SK-N-SH (cell line): ENCODE measurements around the gene DMD. TPM values are rescaled to one million over a fixed set of nuclear protein-coding genes. Genes with fewer than 3 reads are reported as not detected.

Experiments
- CTCF ChIA-PET: fragments of 300-600, 350-600 bp; formaldehyde crosslinking; extraction: SDS; loops from one replicate; lab custom pipeline; 2021; lab: Yijun Ruan, JAX
- POLR2A ChIA-PET: fragments of 350-600 bp; sonication (Branson Sonifier 250); formaldehyde crosslinking; extraction: SDS; loops from one replicate; lab custom pipeline; 2020; ENCODE audit warnings: antibody characterized with exemption, inconsistent platforms; lab: Yijun Ruan, JAX
- DNase-seq: peaks from one replicate; pipeline ENCODE4 v3.0.0; 2012
- H2AFZ ChIP-seq: fragments of 200-600 bp; sonication (generic); 2 replicates; pipeline ENCODE4 v1.8.1; 2016; ENCODE audit warnings: antibody characterized with exemption, mild to moderate bottlenecking, low read depth
- H3F3A ChIP-seq: fragments of 200-600 bp; sonication (generic); replicated peaks from 2 replicates; pipeline ENCODE3; 2016; ENCODE audit warnings: antibody characterized with exemption, mild to moderate bottlenecking; ENCODE audit not compliant: insufficient read depth
- H3K27ac ChIP-seq, 2 experiments: fragments of 200-500 bp in 1 of 2; fragments of 200-600 bp in 1 of 2; sonication (Bioruptor generic) in 1 of 2; sonication (generic), shearing (Covaris generic) in 1 of 2; 2 replicates each; pipeline versions ENCODE4 v1.5.1 to v1.6.1; 2014 to 2016; ENCODE audit warnings: low read depth in 2 of 2, inconsistent platforms in 1 of 2, low read length in 1 of 2, mild to moderate bottlenecking in 1 of 2, mixed read lengths in 1 of 2
- H3K27me3 ChIP-seq: fragments of 200-600 bp; sonication (generic), shearing (Covaris generic); 2 replicates; pipeline ENCODE4 v1.6.1; 2016; ENCODE audit warnings: mixed run types; ENCODE audit not compliant: insufficient read depth
- H3K36me3 ChIP-seq, 2 experiments: fragments of 200-500 bp in 1 of 2; fragments of 200-600 bp in 1 of 2; sonication (Bioruptor generic) in 1 of 2; sonication (generic) in 1 of 2; replicated peaks in 1 of 2; 2 replicates each; pipeline versions ENCODE3 to v1.5.1; 2014 to 2016; ENCODE audit warnings: low read length in 1 of 2, mild to moderate bottlenecking in 1 of 2; ENCODE audit not compliant: insufficient read depth in 2 of 2, control insufficient read depth in 1 of 2
- H3K4me1 ChIP-seq, 2 experiments: fragments of 200-500 bp in 1 of 2; fragments of 200-600 bp in 1 of 2; sonication (Bioruptor generic) in 1 of 2; sonication (generic), shearing (Covaris generic) in 1 of 2; 2 replicates each; pipeline versions ENCODE4 v1.5.1 to v1.6.1; 2014 to 2016; ENCODE audit warnings: low read depth in 1 of 2, low read length in 1 of 2, mixed run types in 1 of 2; ENCODE audit not compliant: insufficient read depth in 2 of 2, control insufficient read depth in 1 of 2
- H3K4me2 ChIP-seq: fragments of 200-600 bp; sonication (generic), shearing (Covaris generic); 2 replicates; pipeline ENCODE4 v1.6.1; 2017; ENCODE audit warnings: mixed run types
- H3K4me3 ChIP-seq, 2 experiments: fragments of 200-500 bp in 1 of 2; fragments of 200-600 bp in 1 of 2; sonication (Bioruptor generic) in 1 of 2; sonication (generic), shearing (Covaris generic) in 1 of 2; 2 replicates each; pipeline versions ENCODE4 v1.5.1 to v1.8.1; 2014 to 2016; ENCODE audit warnings: low read depth in 2 of 2, inconsistent platforms in 1 of 2, low read length in 1 of 2, mild to moderate bottlenecking in 1 of 2, mixed read lengths in 1 of 2, moderate library complexity in 1 of 2
- H3K79me2 ChIP-seq: fragments of 200-600 bp; sonication (generic); 2 replicates; pipeline ENCODE4 v1.8.1; 2017; ENCODE audit warnings: mild to moderate bottlenecking; ENCODE audit not compliant: insufficient read depth
- H3K9ac ChIP-seq: fragments of 200-600 bp; sonication (generic); 2 replicates; pipeline ENCODE4 v1.6.1; 2017; ENCODE audit warnings: mixed run types
- H3K9me2 ChIP-seq: fragments of 200-600 bp; sonication (generic); 2 replicates; pipeline ENCODE4 v1.6.1; 2017; ENCODE audit warnings: mixed run types
- H3K9me3 ChIP-seq: fragments of 200-600 bp; sonication (generic); 2 replicates; pipeline ENCODE4 v1.6.1; 2017; ENCODE audit warnings: mixed run types, mild to moderate bottlenecking, moderate library complexity
- H4K20me1 ChIP-seq: fragments of 200-600 bp; sonication (generic); 2 replicates; pipeline ENCODE4 v1.6.1; 2017; ENCODE audit warnings: mild to moderate bottlenecking, mixed run types; ENCODE audit not compliant: insufficient read depth
- CTCF ChIP-seq: fragments of 200-600 bp; sonication (generic); IDR thresholded peaks from 2 replicates; pipeline ENCODE4 v1.6.1; 2017; ENCODE audit warnings: antibody characterized with exemption, mild to moderate bottlenecking, moderate library complexity
- EZH2phosphoT487 ChIP-seq: fragments of 200-600 bp; sonication (generic); IDR thresholded peaks from 2 replicates; pipeline ENCODE4 v1.6.1; 2017; ENCODE audit warnings: low read depth, mixed run types, mild to moderate bottlenecking, antibody characterized with exemption, moderate library complexity, borderline replicate concordance
- FOSL2 ChIP-seq: IDR thresholded peaks from 2 replicates; pipeline ENCODE4 v1.4.0; 2012; ENCODE audit warnings: low read depth, mild to moderate bottlenecking, moderate library complexity, borderline replicate concordance
- FOXM1 ChIP-seq: IDR thresholded peaks from 2 replicates; pipeline ENCODE4 v1.4.0; 2012; ENCODE audit warnings: low read depth, mild to moderate bottlenecking
- GATA2 ChIP-seq: sonication (generic); formaldehyde crosslinking; IDR thresholded peaks from 2 replicates; pipeline ENCODE4 v1.5.0; 2020; ENCODE audit warnings: mild to moderate bottlenecking, missing genetic modification reagents
- JUND ChIP-seq: IDR thresholded peaks from 2 replicates; pipeline ENCODE4 v1.4.0; 2012
- NFIC ChIP-seq: IDR thresholded peaks from 2 replicates; pipeline ENCODE4 v1.4.0; 2012; ENCODE audit warnings: borderline replicate concordance
- NRF1 ChIP-seq: IDR thresholded peaks from 2 replicates; pipeline ENCODE4 v1.6.1; 2012; ENCODE audit warnings: low read depth, mild to moderate bottlenecking, low read length
- POLR2AphosphoS5 ChIP-seq: IDR thresholded peaks from 2 replicates; pipeline ENCODE4 v1.6.1; 2012; ENCODE audit warnings: low read depth, low read length
- RAD21 ChIP-seq: IDR thresholded peaks from 2 replicates; pipeline ENCODE4 v1.6.1; 2012; ENCODE audit warnings: mild to moderate bottlenecking, low read length
- SMC3 ChIP-seq: IDR thresholded peaks from 2 replicates; pipeline ENCODE4 v1.6.1; 2012; ENCODE audit warnings: low read depth, low read length, improper control_type of control experiment
- USF1 ChIP-seq: IDR thresholded peaks from 2 replicates; pipeline ENCODE4 v1.4.0; 2012; ENCODE audit warnings: low read depth, borderline replicate concordance
- WGBS: methylation state at CpG from one replicate; pipeline ENCODE4 v1.1.6; 2017; ENCODE audit warnings: low lambda C conversion rate; 5-methylcytosine and 5-hydroxymethylcytosine counted together
- polyA plus RNA-seq, 3 experiments: library from polyadenylated mRNA; depleted of rRNA; stranded (reverse); fragments of >200 nt; gene quantifications; 2 replicates each; pipeline ENCODE4 v1.2.3, GENCODE V29; 2012

The DMD gene
- polyA plus RNA-seq, 1 of the 3 experiments (the other 2 are of a cell fraction) = 3.9 TPM

- Histone ChIP-seq H3K4me1 (no peaks in the 10 kb centered on the region), H3K36me3 (no peaks in the 10 kb centered on the region), H3K27me3 (no peaks in the 10 kb centered on the region), H3K4me3 (no peak overlapping the region), H3K9ac (no peak overlapping the region), H3K9me3 (no peaks in the 10 kb centered on the region), H3K79me2 (no peaks in the 10 kb centered on the region), H2AFZ (no peak overlapping the region), H3K4me2 (no peak overlapping the region), H4K20me1 (no peaks in the 10 kb centered on the region), H3K9me2 (no peaks in the 10 kb centered on the region), H3F3A (no peaks in the 10 kb centered on the region), H3K27ac (no peak overlapping the region)
- CTCF ChIA-PET = interaction anchor here (0.8 to 1.0 kb wide), 3 partner anchors 10 to 13 kb away, joined by 3 read pairs; no protein-coding TSS in a partner anchor
- 11% methylated on average over 4 of the region's 4 CpGs for WGBS
- POLR2A ChIA-PET = no interaction called here
- TF ChIP-seq JUND = no peak
- no peak for TF ChIP-seq NFIC
- TF ChIP-seq USF1 = no peak
- no peak for TF ChIP-seq FOSL2
- TF ChIP-seq SMC3 = peak; percentile 17; the same call in 1 of the 2 replicates
- peak; percentile 49 for TF ChIP-seq RAD21
- TF ChIP-seq CTCF = peak; percentile 48
- TF ChIP-seq NRF1 = no peak
- TF ChIP-seq FOXM1 = no peak
- no peak for DNase-seq
Measured at GRCh38 chrX:32673193-32673592, 538.2 kb downstream of the DMD start.

- no peak for TF ChIP-seq GATA2
- no peak for TF ChIP-seq POLR2AphosphoS5
- no peak for TF ChIP-seq EZH2phosphoT487
- Histone ChIP-seq H3K79me2 (no peaks in the 10 kb centered on the region; the same call in 1 of the 2 replicates), H4K20me1 (no peaks in the 10 kb centered on the region), H3F3A (no peaks in the 10 kb centered on the region), H3K9ac (no peak overlapping the region), H3K9me2 (no peaks in the 10 kb centered on the region), H3K27me3 (no peaks in the 10 kb centered on the region), H3K27ac (no peak overlapping the region), H3K36me3 (no peaks in the 10 kb centered on the region), H3K4me2 (no peak overlapping the region), H3K9me3 (no peaks in the 10 kb centered on the region), H2AFZ (no peak overlapping the region), H3K4me1 (no peaks in the 10 kb centered on the region), H3K4me3 (no peak overlapping the region)
- DNase-seq = no peak
- ChIA-PET POLR2A (no interaction called here), CTCF (interaction anchor here (1.0 kb wide), 1 partner anchor 11 kb away, joined by 3 read pairs; no protein-coding TSS in a partner anchor)
- 39% methylated on average over 2 of the region's 2 CpGs for WGBS
Measured at GRCh38 chrX:32662516-32662915, 548.8 kb downstream of the DMD start.
